H9 (cell line): Measurements from ENCODE around the gene PAXX. TPM values are rescaled to one million over a fixed set of nuclear protein-coding genes. Genes with fewer than 3 reads are reported as not detected.
"Not testable (repeated sequence)": the region's sequence is repeated elsewhere in the genome, so short reads cannot be mapped to it uniquely, and the experiment has no call there.

ENCODE experiments used
- DNase-seq: peaks from one replicate; pipeline ENCODE4 v3.0.0-alpha.2; 2017
- H2AFZ ChIP-seq: one replicate; pipeline ENCODE4 v1.6.1; 2013; ENCODE audit warnings: mild to moderate bottlenecking, low read length, control low read depth, moderate library complexity
- H2AK5ac ChIP-seq: 2 replicates; pipeline ENCODE4 v1.6.1; 2013; ENCODE audit warnings: low read length, control low read depth, mixed read lengths; ENCODE audit not compliant: insufficient read length
- H2BK120ac ChIP-seq: one replicate; pipeline ENCODE4 v1.6.1; 2013; ENCODE audit warnings: low read depth, mild to moderate bottlenecking, low read length, control low read depth, inconsistent platforms; ENCODE audit not compliant: poor library complexity, severe bottlenecking
- H2BK12ac ChIP-seq: 2 replicates; pipeline ENCODE4 v1.6.1; 2013; ENCODE audit warnings: low read length, control low read depth, mixed read lengths, low read depth; ENCODE audit not compliant: insufficient read length
- H2BK15ac ChIP-seq: 2 replicates; pipeline ENCODE4 v1.6.1; 2013; ENCODE audit warnings: low read depth, low read length, control low read depth
- H2BK20ac ChIP-seq: one replicate; pipeline ENCODE4 v1.6.1; 2013; ENCODE audit warnings: low read depth, mild to moderate bottlenecking, low read length, control low read depth, inconsistent platforms; ENCODE audit not compliant: poor library complexity, severe bottlenecking
- H2BK5ac ChIP-seq: 2 replicates; pipeline ENCODE4 v1.6.1; 2013; ENCODE audit warnings: low read length, control low read depth, mixed read lengths; ENCODE audit not compliant: insufficient read length
- H3K14ac ChIP-seq: 2 replicates; pipeline ENCODE4 v1.6.1; 2013; ENCODE audit warnings: low read length, control low read depth; ENCODE audit not compliant: insufficient read depth
- H3K18ac ChIP-seq: 2 replicates; pipeline ENCODE4 v1.6.1; 2013; ENCODE audit warnings: low read depth, mild to moderate bottlenecking, mixed read lengths, low read length, control low read depth; ENCODE audit not compliant: insufficient read length
- H3K23ac ChIP-seq: 2 replicates; pipeline ENCODE4 v1.6.1; 2013; ENCODE audit warnings: low read length, control low read depth, mixed read lengths, low read depth; ENCODE audit not compliant: insufficient read length
- H3K23me2 ChIP-seq: 2 replicates; pipeline ENCODE4 v1.6.1; 2013; ENCODE audit warnings: low read depth, mild to moderate bottlenecking, mixed read lengths, low read length, control low read depth; ENCODE audit not compliant: insufficient read length, poor library complexity, severe bottlenecking
- H3K27ac ChIP-seq: 2 replicates; pipeline ENCODE4 v1.5.1; 2013; ENCODE audit warnings: low read length, control low read depth, mixed read lengths, low read depth; ENCODE audit not compliant: insufficient read length
- H3K27me3 ChIP-seq: 2 replicates; pipeline ENCODE4 v1.6.1; 2013; ENCODE audit warnings: low read length, control low read depth, inconsistent platforms; ENCODE audit not compliant: insufficient read depth
- H3K4ac ChIP-seq: 2 replicates; pipeline ENCODE4 v1.6.1; 2013; ENCODE audit warnings: low read depth, mild to moderate bottlenecking, control low read depth, inconsistent platforms, low read length, moderate library complexity
- H3K4me1 ChIP-seq: 2 replicates; pipeline ENCODE4 v1.6.1; 2013; ENCODE audit warnings: low read length, control low read depth, inconsistent platforms; ENCODE audit not compliant: insufficient read depth
- H3K4me2 ChIP-seq: 2 replicates; pipeline ENCODE4 v1.6.1; 2013; ENCODE audit warnings: low read length, control low read depth, mixed read lengths; ENCODE audit not compliant: insufficient read length, insufficient read depth
- H3K56ac ChIP-seq: 2 replicates; pipeline ENCODE4 v1.6.1; 2013; ENCODE audit warnings: low read depth, mild to moderate bottlenecking, mixed read lengths, low read length, control low read depth; ENCODE audit not compliant: insufficient read length
- H3K79me1 ChIP-seq: 2 replicates; pipeline ENCODE4 v1.6.1; 2013; ENCODE audit warnings: low read depth, mild to moderate bottlenecking, moderate library complexity, low read length, control low read depth, inconsistent platforms; ENCODE audit not compliant: insufficient read depth, poor library complexity, severe bottlenecking
- H3K79me2 ChIP-seq: 2 replicates; pipeline ENCODE4 v1.6.1; 2013; ENCODE audit warnings: low read length, control low read depth, inconsistent platforms; ENCODE audit not compliant: insufficient read depth
- H3K9ac ChIP-seq: 2 replicates; pipeline ENCODE4 v1.6.1; 2013; ENCODE audit warnings: low read length, control low read depth, mixed read lengths; ENCODE audit not compliant: insufficient read length; ENCODE audit errors: extremely low read depth
- H3K9me3 ChIP-seq: one replicate; pipeline ENCODE4 v1.6.1; 2013; ENCODE audit warnings: low read depth, low read length, inconsistent platforms; ENCODE audit not compliant: control insufficient read depth
- H3T11ph ChIP-seq: one replicate; pipeline ENCODE4 v1.6.1; 2013; ENCODE audit warnings: mild to moderate bottlenecking, low read length, control low read depth, inconsistent platforms
- H4K20me1 ChIP-seq: one replicate; pipeline ENCODE4 v1.6.1; 2013; ENCODE audit not compliant: control insufficient read depth, insufficient read length, insufficient read depth
- H4K5ac ChIP-seq: 2 replicates; pipeline ENCODE4 v1.6.1; 2013; ENCODE audit warnings: low read depth, mild to moderate bottlenecking, mixed read lengths, low read length, control low read depth; ENCODE audit not compliant: insufficient read length
- H4K8ac ChIP-seq: replicated peaks from 2 replicates; pipeline ENCODE4 v1.6.1; 2013; ENCODE audit warnings: low read length, control low read depth, mixed read lengths, low read depth; ENCODE audit not compliant: insufficient read length
- H4K91ac ChIP-seq: 2 replicates; pipeline ENCODE4 v1.6.1; 2013; ENCODE audit warnings: low read depth, mild to moderate bottlenecking, moderate library complexity, mixed read lengths, low read length, control low read depth; ENCODE audit not compliant: insufficient read length
- H3K27ac Mint-ChIP-seq, 3 experiments: 2 replicates in 2 of 3; 3 replicates in 1 of 3; pipeline ENCODE4 v1.8.0; 2020 to 2021; ENCODE audit warnings: mixed read lengths in 3 of 3, mild to moderate bottlenecking in 1 of 3, moderate library complexity in 1 of 3
- H3K27me3 Mint-ChIP-seq: 2 replicates; pipeline ENCODE4 v1.8.0; 2021; ENCODE audit warnings: low read depth, mild to moderate bottlenecking, moderate library complexity, mixed read lengths
- H3K36me3 Mint-ChIP-seq, 3 experiments: 2 replicates in 2 of 3; 3 replicates in 1 of 3; pipeline ENCODE4 v1.8.0; 2020 to 2021; ENCODE audit warnings: low read depth in 3 of 3, mixed read lengths in 3 of 3; ENCODE audit not compliant: insufficient read depth in 1 of 3
- H3K4me1 Mint-ChIP-seq, 2 experiments: 2 replicates each; pipeline ENCODE4 v1.8.0; 2020; ENCODE audit warnings: mixed read lengths in 2 of 2
- H3K4me3 Mint-ChIP-seq, 2 experiments: 2 replicates in 1 of 2; 3 replicates in 1 of 2; pipeline ENCODE4 v1.8.0; 2020 to 2021; ENCODE audit warnings: mild to moderate bottlenecking in 2 of 2, mixed read lengths in 2 of 2, moderate library complexity in 1 of 2
- H3K9me3 Mint-ChIP-seq, 2 experiments: 2 replicates in 1 of 2; 3 replicates in 1 of 2; pipeline ENCODE4 v1.8.0; 2020; ENCODE audit warnings: mild to moderate bottlenecking in 2 of 2, mixed read lengths in 2 of 2, moderate library complexity in 1 of 2
- whole genome bisulfite sequencing: extraction: QIAGEN DNeasy Blood & Tissue Kit; methylation state at CpG from one replicate; pipeline ENCODE4 v1.1.7; 2013; ENCODE audit warnings: missing lambda C conversion rate, low lambda C conversion rate, mixed read lengths; ENCODE audit not compliant: insufficient read length; ENCODE audit errors: extremely low coverage; 5-methylcytosine and 5-hydroxymethylcytosine counted together
- total RNA-seq: library from RNA; stranded (reverse); gene quantifications from 2 replicates; pipeline ENCODE4 v1.2.1, GENCODE V29; 2021
- TF ChIP-seq, protein P1 (sequence below): fragments of 200-600 bp; sonication (generic); conservative IDR thresholded peaks from 3 replicates; pipeline ENCODE4 v1.8.0; 2021; ENCODE audit warnings: antibody characterized with exemption, mild to moderate bottlenecking

The PAXX gene
- total RNA-seq, 1 experiment from 2014 or later: 51.2 TPM

DNA sequence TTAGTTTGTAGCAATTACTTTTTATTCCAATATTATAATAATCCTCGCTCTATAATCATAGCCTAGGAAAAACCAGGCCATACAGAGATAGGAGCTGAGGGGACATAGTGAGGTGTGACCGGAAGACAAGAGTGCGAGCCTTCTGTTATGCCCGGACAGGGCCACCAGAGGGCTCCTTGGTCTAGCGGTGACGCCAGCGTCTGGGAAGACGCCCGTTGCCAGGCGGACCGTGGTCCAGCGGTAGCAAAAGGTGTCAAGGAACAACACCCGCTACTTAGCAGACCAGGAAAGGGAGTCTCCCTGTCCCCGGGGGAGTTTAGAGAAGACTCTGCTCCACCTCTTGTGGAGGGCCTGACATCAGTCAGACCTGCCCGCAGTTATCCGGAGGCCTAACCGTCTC lies 12.1 kb downstream of the PAXX start:
- Mint-ChIP-seq H3K9me3 (peaks cover 16 to 19% of the 10 kb centered on the region in 2 experiments), H3K27me3 (peaks cover 11% of the 10 kb centered on the region)
- H3K9ac ChIP-seq, H4K91ac ChIP-seq, H3K9me3 ChIP-seq, H3K27me3 ChIP-seq, H4K5ac ChIP-seq, H3K4me3 Mint-ChIP-seq, DNase-seq, H3K56ac ChIP-seq, H3K4me2 ChIP-seq, H2BK20ac ChIP-seq, H3K4me1 Mint-ChIP-seq, H3K23me2 ChIP-seq, H3K18ac ChIP-seq, H4K20me1 ChIP-seq, H2BK12ac ChIP-seq, H3K79me1 ChIP-seq, H2BK120ac ChIP-seq, H2BK5ac ChIP-seq, H3K14ac ChIP-seq, H3K36me3 Mint-ChIP-seq, H2AK5ac ChIP-seq, H4K8ac ChIP-seq, H2BK15ac ChIP-seq, H3K23ac ChIP-seq, H3K79me2 ChIP-seq, H3K27ac ChIP-seq, H2AFZ ChIP-seq, H3T11ph ChIP-seq, H3K4ac ChIP-seq, H3K4me1 ChIP-seq, H3K27ac Mint-ChIP-seq: not testable (repeated sequence)
- WGBS: no CpG with 5 or more reads among the region's 17 CpGs
- TF ChIP-seq, protein P1, sequence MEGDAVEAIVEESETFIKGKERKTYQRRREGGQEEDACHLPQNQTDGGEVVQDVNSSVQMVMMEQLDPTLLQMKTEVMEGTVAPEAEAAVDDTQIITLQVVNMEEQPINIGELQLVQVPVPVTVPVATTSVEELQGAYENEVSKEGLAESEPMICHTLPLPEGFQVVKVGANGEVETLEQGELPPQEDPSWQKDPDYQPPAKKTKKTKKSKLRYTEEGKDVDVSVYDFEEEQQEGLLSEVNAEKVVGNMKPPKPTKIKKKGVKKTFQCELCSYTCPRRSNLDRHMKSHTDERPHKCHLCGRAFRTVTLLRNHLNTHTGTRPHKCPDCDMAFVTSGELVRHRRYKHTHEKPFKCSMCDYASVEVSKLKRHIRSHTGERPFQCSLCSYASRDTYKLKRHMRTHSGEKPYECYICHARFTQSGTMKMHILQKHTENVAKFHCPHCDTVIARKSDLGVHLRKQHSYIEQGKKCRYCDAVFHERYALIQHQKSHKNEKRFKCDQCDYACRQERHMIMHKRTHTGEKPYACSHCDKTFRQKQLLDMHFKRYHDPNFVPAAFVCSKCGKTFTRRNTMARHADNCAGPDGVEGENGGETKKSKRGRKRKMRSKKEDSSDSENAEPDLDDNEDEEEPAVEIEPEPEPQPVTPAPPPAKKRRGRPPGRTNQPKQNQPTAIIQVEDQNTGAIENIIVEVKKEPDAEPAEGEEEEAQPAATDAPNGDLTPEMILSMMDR: peak; percentile 67
